ENCODE data around the gene INPP4A.

Gene INPP4A

DNA sequence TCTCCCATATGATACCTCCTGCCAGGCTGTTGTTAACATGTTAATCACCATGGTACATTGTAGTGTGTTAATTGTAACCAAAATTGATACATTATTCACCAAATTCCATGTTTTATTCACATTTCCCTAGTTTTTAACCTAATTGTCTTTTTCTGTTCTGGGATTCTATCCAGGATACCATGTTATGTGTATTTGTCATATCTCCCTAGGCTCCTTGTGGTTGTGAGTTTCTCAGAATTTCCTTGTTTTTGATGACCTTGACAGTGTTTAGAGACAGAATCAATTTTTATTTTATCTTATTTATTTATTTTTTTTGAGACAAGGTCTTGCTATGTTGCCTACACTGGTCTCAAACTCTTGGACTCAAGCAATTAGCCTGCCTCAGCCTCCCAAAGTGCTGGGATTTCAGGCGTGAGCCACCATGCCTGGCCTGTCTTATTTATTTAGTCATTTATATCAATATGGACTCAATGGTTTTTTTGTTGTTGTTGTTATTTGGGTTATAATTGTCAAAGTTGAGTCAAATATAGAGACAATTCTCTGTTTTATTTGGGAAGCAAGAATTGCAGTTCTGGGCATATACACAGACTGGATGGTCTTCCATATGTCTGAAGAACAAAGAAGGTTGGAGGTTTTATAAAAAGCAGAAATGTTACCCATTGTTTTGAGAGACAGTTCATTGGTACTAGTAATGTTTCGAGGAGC, 42.6 kb downstream of the INPP4A start:
- no peak overlapping the region for H3K4me3 ChIP-seq (ENCODE audit: low read depth, low read length)
- no peak for DNase-seq (ENCODE audit: low read depth)

DNA sequence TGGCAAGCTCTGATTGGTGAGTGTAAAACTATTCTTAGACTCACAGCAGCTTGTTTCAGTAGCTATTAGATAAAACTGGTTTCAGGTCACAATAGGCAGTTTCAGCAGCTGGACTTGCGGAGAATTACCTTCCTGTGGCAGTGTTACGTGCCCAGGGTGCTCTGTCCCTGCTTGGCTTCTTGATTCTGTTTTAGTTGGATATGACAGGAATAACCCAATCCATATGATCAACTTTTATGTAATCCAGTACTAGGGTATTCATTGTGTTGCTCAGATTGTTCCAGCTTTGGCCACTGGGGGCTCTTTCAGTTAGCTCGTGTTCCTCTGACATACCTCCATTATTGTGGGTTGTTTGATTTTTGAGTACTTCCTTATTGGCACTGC, 43.1 kb downstream of the INPP4A start:
- no peak for DNase-seq (ENCODE audit: low read depth)
- no peak overlapping the region for H3K4me3 ChIP-seq (ENCODE audit: low read depth, low read length)

DNA sequence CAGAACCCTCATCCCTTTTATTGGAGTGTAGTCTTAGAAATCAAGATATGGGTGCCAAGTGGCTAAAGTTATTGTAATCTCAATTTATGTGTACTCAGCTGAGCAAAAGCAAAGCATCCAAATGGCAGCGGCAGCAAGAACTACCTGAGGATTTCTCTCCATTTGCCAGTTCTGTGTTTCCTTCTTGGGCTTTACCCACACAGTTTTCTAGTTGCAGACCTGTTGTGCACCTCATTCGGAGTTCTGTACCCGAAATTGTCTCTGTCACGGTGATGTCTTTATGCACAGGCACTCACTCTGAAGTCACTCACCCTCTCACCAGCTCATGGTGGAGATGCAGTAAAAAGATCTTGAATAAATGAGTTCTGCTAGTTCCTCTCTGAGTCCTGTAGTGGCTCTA, 43.6 kb downstream of the INPP4A start:
- no peak overlapping the region for H3K4me3 ChIP-seq (ENCODE audit: low read depth, low read length)
- DNase-seq (ENCODE audit: low read depth), result no peak

DNA sequence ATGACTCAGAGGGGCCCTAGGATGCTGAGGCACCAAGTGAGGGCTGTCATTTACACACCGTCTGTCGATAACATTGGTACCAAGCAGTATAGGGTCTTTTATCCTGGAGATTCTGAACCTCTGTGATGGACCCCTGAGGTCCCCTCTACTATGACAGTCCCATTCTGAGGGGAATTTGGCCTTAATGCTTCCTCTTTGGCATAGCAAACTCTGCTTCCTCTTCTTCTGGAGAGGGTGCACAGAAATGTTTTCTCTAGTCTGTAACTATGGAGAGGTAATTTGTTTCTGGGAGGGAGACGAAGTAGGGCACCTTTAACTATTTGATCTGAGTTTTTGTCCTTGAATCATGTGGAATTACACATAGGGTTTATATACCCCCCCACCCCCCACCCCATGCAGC, 44.8 kb downstream of the INPP4A start:
- no peak overlapping the region for H3K4me3 ChIP-seq (ENCODE audit: low read depth, low read length)
- no peak for DNase-seq (ENCODE audit: low read depth)

DNA sequence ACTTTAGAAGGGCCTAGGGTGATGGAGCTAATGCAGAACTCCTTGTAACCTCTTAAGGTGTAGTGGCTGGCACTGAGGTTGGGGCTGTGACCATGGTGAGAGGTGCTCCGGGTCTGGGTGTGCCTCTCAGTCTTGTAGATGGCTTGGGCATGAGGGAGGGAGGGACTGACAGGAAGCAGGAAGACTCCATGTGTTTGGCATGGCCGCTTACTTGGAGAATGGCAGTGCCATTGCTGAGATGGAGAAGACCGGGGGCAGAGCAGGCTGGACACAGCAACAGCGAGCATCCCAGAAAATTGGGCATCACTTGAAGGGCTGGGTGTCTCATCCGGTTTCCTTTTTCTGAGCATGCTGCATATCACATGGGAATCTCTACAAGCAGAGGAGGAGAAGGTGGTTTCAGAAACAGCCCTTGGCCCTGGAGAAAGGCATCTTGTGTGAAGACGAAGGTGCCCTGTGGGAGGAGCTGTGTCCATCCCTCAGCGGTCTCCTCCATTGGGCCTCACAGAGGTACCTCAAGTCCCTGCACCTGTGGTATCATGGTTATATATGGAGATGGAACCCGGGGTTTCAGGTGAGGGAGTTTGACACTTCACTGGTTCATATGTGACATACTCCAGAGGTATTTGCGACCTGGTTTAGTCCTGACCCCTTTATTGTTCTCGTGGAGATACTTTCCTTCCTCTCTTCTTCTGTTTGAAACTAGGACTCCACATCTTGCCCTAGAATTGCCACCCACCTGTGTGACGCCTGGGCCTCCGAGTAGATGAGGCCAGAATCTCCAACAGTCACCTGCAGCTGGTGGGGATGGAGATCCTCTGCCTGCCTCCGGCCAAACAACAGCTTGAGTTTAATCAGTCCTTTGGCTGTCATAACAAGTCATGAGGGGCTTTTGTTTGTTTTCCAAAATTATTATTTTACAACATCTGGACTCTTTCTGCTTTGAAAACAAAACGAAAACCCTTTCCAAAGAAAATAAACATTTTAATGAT, 45.6 kb downstream of the INPP4A start:
- no peak overlapping the region for H3K4me3 ChIP-seq (ENCODE audit: low read depth, low read length)
- DNase-seq (ENCODE audit: low read depth), result no peak

DNA sequence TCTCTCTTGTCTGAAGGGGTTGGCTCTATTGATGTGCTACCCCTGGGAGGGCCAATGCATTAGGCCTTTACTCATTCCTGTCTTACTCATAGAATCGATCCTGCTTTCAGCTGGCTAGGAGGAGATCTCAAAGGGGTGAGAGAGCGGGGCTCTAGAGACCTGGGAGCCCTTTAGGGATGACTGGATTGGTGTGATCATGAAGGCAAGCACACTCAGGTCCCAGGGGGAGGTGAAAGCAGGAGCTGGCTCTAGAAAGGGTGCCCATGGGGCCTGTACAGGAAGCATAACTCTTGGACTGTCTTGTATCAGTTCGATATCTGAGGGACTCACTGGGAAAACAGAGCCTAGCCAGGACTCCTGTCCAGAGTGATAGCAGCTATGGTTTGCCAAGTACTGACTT, 47.8 kb downstream of the INPP4A start:
- no peak overlapping the region for H3K4me3 ChIP-seq (ENCODE audit: low read depth, low read length)
- DNase-seq (ENCODE audit: low read depth), result no peak

DNA sequence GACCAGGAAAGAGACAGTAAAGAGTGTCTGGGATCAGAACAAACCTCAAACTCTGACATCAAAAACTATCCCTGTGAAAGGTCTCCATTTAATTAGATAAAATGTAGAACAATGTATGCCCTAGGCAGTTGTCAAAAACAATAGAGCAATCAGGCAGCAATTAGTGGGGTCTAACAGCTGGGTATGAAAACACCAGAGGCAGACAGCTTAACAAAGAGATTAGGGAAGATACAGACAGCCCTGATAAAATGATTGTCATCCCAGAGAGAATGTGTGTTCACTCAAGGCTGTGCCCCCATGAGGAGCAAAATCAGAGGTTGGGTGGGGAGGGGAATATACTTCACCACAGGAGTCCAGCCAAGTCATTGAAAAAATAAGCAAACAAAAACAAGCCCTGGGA, 50.0 kb downstream of the INPP4A start:
- no peak overlapping the region for H3K4me3 ChIP-seq (ENCODE audit: low read depth, low read length)
- no peak for DNase-seq (ENCODE audit: low read depth)

DNA sequence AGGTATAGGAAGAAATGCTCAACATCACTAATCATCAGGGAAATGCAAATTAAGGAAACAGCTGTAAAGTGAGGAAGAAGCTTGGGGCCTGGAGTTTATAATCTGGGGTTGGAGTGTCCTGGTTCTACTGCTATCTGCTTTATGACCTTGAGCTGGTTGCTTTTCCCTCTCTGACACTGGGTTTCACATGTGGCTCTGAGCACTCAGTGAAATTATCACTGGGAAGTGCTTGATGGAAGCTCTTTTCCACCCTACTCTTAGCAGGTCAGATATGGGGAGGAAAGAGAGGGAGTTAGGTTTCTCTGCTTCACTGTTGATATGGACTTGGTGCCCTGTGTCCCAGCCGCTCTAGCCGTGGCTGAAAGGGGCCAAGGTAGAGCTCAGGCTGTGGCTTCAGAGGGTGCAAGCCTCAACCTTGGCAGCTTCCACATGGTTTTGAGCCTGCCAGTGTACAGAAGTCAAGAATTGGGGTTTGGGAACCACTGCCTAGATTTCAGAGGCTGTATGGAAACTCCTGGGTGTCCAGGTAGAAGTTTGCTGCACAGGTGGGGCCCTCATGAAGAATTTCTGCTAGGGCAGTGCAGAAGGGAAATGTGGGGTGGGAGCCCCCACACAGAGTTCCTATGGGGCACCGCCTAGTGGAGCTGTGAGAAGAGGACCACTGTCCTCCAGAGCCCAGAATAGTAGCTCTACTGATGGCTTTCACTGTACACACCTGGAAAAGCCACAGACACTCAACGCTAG, 52.3 kb downstream of the INPP4A start:
- DNase-seq (ENCODE audit: low read depth), result no peak
- H3K4me3 ChIP-seq (ENCODE audit: low read depth, low read length), result no peak overlapping the region

DNA sequence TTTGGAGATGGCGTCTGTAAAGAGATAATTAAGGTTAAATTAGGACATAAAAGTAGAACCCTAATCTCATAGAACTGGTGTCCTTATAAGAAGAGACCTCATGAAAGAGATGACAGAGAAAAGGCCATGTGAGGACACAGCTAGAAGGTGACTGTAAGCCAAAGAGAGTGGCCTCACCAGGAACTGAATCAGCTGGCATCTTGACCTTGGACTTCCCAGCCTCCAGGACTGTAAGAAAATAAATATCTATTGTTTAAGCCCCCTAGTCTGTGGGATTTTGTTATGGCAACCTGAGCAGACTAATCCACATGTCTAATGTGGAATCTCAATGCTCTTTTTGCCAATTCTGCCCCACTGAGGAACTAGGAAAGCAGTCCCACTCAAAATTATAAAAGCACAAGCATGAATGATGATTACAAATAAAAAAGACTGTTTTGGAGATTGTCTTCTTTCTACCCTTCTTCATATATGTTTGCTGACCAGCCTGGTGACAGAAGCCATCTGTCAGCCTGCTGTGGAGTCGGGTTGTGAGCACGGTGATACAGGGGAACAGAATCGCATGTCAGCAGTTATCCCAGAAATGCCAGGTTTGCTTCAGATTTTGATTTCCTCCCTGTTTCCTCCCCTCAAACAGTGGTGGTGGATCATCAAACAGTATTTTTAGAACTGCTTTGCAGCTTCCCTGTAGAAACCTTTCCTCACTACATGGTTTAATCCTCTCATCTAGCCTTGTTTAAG, 54.2 kb downstream of the INPP4A start:
- no peak overlapping the region for H3K4me3 ChIP-seq (ENCODE audit: low read depth, low read length)
- DNase-seq (ENCODE audit: low read depth), result no peak

DNA sequence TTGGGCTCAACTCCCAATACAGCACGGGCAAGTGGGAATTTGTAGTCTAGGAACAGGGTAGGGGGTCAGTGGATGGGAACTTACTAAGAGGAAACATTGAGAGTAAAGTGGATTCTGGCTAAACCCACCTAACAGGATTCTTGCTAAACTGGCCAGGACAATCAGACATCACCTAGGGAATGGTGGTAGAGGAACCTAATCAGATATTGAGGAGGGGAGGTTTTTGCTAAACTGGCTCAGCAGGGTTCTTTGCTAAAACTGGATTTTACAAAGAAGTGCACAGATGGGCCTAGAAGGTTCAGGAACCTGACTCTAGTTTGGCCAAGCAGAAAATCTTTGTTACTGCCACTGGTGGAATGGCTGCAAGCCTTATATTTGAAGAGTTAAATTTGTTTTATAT, 55.9 kb downstream of the INPP4A start:
- no peak overlapping the region for H3K4me3 ChIP-seq (ENCODE audit: low read depth, low read length)
- DNase-seq (ENCODE audit: low read depth), result no peak

DNA sequence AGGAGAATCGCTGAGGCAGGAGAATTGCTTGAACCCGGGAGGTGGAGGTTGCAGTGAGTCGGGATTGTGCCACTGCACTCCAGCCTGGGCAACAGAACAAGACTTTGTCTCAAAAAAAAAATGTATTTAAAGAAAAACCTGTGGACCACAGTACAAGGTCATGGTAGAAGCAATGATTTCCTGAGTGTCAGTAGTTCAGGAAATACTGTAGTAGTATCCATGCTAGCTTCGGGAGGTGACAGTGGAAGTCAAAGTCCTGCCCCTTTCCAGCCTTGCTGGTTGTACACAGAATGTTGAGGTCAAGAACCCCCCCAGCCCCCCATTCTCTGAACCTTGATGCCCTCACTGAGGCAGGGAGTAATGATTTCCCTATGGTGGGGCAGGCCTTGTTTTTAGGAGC, 56.6 kb downstream of the INPP4A start:
- DNase-seq (ENCODE audit: low read depth), result no peak
- H3K4me3 ChIP-seq (ENCODE audit: low read depth, low read length), result no peak overlapping the region

DNA sequence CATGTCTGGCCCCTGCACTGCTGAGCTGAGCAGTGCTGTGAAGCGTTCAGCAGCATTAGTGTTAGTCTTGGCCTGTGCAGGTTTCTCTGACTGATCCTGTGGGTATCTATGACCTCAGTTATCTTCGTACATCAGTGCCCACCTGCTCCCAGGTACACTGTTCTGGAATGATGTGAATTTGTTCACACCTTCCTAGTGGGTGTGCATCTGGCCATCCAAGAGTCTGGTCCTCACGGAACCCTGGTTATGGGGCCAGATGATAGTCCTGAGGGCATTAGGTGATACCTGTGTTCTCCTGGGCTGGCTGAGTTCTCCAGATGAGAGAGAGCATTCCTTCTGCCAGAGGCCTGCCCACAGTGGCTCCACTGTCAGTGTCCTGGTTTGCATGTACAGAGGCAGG, 57.2 kb downstream of the INPP4A start:
- H3K4me3 ChIP-seq (ENCODE audit: low read depth, low read length), result no peak overlapping the region
- no peak for DNase-seq (ENCODE audit: low read depth)

DNA sequence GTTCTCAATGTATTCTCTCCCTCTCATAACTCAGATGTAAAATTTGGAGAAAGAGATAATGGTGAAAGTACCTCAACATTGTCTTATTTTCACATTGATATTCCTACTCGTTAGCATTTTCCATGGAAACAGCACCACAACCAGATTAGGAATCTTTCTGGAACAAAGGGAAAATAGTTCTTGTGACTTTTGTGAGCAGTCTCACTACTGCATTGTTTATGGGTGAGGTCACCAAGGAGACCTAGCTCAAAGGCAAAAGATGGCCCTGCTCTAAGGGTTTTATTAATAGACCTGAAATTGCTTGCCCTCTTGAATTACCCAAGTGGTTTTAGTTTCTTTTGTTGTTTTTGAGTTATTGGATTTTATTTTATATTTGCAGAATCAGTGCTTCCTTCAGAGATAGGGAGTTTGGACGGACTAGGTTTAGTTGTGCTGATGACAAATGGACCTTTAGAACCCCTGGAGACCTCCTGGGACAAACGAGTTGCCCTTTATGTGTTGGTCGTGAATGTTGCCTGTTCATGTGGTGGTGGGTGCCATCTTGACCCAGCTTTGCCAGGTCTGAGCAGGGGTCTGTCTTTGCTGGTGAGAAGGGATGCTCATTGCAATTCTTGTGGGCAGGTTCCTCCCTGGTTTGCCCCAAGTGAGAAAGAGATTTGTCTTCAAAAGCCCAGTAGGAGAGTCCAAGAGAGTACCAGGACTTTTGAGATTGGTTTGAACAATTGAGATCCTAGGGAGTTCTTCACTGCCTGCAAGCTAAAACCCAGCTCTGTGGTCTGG, 58.1 kb downstream of the INPP4A start:
- no peak overlapping the region for H3K4me3 ChIP-seq (ENCODE audit: low read depth, low read length)
- no peak for DNase-seq (ENCODE audit: low read depth)

DNA sequence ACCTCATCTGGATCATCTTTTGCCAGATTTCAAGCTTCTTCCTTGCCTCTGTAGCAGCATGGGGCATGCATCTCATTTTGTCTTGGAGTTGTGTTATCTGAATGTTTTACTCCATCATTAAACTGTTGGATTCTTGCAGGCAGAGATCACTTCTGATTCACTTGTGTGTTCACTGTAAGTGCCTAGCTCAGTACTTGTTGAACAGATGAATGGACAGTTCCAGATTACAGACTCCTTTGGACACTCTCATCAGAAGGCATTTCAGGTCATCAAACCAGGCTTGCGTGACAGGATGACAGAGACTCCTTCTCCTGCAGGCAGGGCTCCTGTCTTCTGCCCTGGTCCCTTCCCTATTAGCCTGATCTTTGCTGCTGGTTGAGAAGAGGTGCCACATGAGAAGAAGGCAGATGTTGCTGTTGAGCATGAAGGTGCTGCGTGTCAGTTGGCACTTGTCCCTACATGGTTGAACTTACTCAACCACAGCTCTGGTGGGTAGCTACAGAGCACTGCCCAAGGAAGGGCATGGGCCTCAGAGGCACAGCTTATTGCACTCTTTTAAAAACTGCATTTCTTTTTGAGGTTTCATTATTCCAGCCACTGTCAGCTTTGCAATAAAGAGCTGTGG, 58.9 kb downstream of the INPP4A start:
- H3K4me3 ChIP-seq (ENCODE audit: low read depth, low read length), result no peak overlapping the region
- no peak for DNase-seq (ENCODE audit: low read depth)

DNA sequence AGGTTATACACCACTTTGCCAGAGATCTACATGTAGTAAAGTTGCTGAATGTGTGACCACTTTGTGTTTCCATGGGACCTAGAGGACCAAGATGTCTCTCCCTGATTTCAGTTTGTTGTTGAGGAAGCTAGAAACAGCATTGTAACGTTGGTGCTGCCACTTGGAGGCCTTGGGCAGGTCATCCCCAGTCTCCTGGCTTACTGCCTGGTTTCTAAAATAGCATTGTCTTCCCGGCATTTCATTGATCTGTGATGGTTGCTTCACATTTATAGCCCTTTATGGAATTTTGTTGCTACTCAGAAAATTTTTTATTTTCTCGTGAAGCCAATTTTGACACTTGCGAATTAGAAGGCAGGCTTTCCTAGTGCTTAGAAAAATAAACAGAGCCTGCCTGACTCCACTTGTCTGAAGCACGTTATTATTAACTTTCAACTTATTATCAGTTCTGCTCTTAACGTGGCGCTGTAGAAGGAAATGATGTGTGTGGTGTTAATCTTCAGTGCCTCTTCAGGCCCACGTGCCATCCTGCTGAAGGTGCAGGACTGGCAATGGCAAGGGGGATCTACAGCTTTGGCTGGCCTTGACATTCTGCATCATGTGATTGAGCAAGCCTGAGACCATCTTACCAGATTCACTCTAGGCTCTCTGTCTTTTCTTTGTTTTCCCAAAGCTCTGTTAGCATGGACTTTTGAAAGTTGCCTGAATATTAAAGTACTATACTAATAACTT, 59.9 kb downstream of the INPP4A start:
- no peak for DNase-seq (ENCODE audit: low read depth)
- H3K4me3 ChIP-seq (ENCODE audit: low read depth, low read length), result no peak overlapping the region

DNA sequence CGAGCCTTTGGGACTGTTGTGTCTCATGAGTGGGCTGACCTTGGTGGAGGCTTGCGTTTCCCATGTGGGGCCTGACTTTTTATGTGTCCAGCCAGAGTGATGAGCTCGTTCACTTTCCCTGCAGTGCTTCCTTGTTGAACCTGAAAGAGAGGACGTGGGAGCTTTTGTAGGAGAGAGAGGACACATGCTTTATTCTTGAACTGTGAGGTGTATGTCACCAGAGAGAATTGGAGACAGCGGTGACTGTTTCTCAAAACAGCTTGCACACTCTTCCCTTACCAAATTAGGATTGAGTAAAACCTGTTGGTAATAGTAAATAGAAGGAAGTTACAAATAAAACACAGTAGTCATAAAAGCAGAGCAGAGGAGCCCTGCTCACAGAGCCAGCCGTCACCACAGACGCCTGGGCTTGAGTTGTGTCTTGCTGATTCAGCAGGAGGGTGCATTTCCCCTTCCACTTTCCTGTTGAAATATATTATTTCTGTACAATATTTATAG, 60.7 kb downstream of the INPP4A start:
- no peak overlapping the region for H3K4me3 ChIP-seq (ENCODE audit: low read depth, low read length)
- DNase-seq (ENCODE audit: low read depth), result no peak

DNA sequence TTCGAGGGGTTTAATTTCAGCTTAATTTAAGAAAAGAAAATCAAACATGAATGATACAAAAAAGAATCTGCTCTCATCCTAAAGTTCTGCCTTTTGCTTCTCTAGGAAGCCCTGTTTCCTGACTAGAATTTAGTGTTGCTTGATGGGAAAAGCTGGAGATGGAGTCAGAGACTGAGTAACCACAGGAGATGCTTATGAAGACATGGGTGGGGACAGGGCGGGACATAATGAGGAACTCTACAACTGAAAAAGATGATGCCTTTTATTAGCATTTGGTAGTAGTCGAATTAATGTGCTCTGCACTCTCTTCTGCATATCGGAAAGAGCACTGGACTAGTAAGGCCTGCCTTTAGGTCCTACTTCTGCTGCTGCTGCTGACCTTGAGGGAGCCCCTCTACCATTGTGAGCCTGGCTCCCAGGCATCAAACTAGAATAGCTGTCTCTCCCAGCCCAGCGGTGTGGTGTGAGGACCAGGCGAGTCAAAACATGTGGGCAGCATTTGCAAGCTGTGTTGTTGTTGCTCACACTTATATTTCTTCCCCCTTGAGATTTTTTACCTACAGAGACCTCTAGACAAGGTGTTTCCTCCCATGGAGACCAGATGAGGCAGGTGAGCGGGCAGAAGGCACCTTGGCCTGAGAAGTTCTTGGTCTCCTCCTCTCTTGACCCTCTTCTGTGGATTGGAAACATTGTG, 61.5 kb downstream of the INPP4A start:
- no peak for DNase-seq (ENCODE audit: low read depth)
- H3K4me3 ChIP-seq (ENCODE audit: low read depth, low read length), result no peak overlapping the region
